GM21786 (cell line): ENCODE measurements around the gene PLAC9.

ENCODE experiments used
- ATAC-seq: cut with Tn5 transposase; IDR thresholded peaks from one replicate; pipeline ENCODE4 v1.9.1; 2021; ENCODE audit not compliant: unreplicated experiment

The PLAC9 gene

DNA sequence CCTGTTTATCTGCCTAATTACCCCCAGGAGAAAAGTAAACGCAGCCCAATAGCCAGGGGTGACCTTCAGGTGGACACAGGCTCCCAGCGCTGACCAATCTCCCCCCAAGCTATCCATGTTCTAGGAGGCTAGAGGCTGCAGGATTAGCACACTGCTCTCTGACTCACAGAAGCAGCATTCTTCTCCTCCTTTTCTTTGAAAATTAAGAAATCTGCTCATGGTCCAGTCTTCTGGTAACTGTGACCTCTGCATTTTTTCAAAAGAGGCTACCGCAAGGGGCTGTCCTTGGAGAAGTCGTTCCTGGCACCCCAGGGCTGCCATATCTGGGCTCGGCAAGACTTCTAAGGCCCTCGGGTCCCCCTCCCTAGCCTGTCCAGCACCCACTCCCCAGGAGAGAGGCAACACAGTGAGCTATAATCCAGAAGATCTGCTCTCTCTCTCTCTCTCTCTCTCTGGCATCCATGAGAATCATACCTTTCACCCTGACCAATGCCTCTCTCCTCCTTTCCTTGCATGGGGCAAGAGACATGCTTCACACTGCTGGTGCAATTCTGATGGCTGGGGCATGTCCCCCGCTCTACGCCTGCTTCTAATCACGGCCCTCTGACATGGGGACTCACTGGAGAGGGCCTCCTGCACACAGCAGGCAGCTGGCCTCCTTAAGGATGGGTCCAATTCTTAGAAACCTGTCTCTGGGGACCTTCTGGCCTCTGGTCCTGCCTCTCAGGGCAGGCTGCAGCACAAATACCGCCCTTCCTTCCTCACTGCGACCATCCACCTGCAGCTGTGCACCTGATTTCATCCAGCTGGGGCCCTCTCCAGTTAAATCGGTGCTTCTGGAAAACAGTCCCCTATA lies 45.5 kb downstream of the PLAC9 start:
- ATAC-seq: no peak

- no peak for ATAC-seq
Measured at GRCh38 chr10:80182986-80183385, 50.5 kb downstream of the PLAC9 start.

GRCh38 chr10:80183436-80183835 lies 50.9 kb downstream of the PLAC9 start:
- no peak for ATAC-seq

GRCh38 chr10:80184291-80184690 lies 51.8 kb downstream of the PLAC9 start:
- no peak for ATAC-seq

DNA sequence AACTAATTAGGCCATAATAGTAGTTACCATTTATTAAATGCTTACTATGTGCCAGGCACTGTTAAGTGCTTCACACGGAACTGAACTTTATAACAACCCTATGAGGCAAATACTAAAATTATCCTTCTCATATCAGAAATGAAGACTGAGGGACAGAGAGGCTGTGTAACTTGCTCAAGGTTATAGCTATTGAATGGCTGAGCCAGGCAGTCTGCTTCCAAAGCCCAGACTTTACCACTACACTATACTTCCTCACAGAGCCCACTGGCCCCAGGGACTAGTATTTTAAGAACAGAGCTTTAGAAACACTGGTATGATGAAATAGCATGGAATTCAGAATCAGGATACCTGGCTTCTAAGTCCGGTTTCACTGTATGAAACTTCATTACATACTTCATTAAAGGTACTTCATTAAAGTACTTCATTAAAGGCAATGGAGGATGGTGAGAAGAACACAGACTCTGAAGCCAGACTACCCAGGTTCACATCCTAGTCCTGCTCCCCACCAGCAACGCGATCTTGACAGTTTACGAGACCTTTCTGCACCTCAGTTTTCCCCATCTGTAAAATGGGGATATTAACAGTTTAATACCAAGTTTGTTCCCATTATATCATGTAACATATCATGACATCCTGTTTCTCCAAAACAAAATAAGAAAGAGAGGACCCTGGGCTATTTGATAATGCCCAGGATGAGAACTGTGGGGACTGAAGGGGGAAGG lies 53.2 kb downstream of the PLAC9 start:
- no peak for ATAC-seq

DNA sequence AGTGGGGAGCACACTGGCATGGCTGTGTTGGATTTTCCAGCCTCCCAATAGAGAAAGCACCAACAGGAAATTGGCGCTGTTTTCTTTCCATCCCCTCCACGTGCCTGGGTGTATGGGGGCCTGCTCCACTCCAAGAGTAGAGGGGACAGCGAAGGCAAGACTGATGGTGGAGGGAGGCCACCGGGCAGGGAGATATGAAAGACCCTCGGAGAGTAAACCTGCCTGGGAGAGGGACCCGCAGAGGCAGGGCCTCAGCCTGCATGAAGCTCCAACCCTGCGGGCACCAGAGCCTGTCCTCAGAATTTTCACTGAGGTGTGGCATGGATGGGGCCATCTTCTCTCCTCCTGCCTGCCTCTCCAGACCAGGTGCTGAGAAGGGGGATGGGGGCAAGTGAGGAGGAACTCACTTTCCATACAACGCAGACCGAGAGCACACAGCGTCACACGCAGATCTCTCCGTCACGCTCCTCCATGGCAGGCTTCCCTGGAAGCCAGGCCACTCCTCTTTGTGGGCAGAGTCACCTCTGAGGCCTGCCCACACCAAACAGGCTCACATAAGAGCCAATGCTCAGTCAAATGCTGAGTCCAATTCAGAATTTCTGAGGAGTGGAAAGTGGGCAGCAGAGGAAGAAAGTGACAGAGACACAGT lies 54.0 kb downstream of the PLAC9 start:
- ATAC-seq: no peak

GRCh38 chr10:80187060-80187459 lies 54.5 kb downstream of the PLAC9 start:
- no peak for ATAC-seq

DNA sequence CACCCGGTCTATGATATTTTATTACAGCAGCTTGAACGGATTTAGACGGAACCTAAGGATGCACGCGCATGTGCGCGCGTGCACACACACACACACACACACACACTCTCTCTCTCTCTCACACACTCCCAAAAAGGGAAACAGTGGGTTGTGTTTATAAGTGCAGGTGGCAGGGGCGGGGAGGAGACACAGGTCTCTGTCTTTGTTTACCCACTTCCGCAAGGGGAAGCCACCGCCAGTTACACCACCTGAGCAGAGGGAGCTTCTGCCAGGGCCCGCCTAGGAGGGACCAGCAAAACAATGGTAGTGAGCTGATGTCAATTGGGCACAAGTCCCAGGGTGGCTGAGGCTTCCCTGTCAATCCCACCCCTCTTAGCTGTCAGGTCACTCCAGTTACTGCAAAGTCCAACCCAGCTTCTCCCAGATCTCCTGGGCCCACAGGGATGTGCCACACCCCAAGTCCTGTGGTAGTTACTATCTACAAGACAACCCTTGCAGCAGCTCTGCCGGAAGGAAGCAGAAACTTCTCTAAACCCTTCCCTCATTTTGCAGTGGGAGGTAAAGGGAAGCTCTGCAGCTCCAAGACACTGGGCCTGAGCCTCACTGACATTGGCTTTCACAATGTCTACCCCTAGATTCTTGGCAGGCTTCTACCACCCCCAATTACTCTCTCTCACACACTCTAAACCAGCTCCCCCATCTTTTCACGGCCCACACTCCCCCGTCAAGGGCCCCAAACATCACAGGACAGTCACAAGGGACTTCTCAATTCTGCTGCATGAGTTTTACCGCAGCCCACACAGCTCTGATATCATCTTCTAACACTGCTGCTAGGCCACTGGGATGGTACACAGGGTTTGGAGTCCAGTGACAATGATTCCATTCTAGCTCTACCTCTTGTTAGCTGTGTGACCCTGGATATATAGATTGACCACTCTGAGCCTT lies 55.2 kb downstream of the PLAC9 start:
- ATAC-seq: peak; percentile 92

GRCh38 chr10:80188713-80189112 lies 56.2 kb downstream of the PLAC9 start:
- ATAC-seq: no peak

DNA sequence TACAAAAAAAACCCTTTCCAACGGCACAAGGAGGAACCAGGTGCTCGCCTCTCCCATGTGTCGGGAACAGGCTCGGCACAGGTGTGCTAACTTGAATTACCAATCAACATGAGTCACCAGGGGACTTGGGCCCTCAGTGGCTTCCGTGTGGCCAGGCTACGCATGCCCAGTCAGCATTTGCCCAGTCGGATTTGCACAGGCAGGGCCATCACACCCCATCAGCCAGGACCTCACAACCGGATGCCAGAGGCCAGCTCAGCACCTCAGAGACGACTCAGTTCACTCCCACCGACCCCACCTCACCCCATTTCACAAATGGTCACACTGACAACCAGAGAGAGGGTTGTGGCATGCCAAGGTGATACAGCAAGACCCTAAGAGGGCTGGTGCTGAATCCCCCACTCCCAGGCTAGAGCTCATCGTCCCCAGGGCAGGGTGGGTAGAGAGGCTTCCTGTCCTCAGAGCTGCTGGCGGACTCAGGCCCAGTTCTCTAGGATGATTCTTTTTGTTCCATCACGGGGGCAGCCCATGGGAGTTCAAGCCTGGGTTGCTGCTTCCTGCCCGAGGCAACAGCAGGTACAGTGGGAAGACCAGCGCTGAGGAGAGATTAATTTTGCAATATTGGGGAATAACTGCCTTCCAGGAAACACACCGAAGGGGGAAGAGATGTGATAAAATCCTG lies 59.2 kb downstream of the PLAC9 start:
- ATAC-seq: no peak

DNA sequence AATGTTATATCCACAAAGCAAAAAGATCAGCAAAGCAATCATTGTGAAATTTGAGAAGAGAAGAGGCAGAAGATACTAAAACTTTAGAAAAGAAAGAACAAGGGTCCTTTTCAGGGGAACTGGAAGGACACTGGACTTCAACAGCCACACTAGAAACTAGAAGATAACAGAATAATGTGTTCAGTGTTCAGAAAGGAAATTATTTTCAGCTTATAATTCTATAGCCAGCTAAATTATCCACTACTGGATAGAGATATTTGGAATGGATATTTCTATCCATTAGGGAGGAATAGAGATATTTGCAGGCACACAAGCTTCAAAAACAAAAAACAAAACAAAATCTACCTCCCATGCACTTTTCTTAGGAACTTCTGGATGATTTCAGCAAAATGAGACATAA lies 60.0 kb downstream of the PLAC9 start:
- ATAC-seq: no peak

GRCh38 chr10:80194373-80195045 lies 62.0 kb downstream of the PLAC9 start:
- ATAC-seq: no peak
